Measurements from ENCODE around the gene LYZL2. TPM values are rescaled to one million over a fixed set of nuclear protein-coding genes. Genes with fewer than 3 reads are reported as not detected.
A peak's percentile ranks its signal among the peaks of the same experiment; 100 is the strongest.
"Not testable (repeated sequence)": the region's sequence is repeated elsewhere in the genome, so short reads cannot be mapped to it uniquely, and the experiment has no call there.

The LYZL2 gene
- total RNA-seq, 2 experiments from 2014 or later = not detected

DNA sequence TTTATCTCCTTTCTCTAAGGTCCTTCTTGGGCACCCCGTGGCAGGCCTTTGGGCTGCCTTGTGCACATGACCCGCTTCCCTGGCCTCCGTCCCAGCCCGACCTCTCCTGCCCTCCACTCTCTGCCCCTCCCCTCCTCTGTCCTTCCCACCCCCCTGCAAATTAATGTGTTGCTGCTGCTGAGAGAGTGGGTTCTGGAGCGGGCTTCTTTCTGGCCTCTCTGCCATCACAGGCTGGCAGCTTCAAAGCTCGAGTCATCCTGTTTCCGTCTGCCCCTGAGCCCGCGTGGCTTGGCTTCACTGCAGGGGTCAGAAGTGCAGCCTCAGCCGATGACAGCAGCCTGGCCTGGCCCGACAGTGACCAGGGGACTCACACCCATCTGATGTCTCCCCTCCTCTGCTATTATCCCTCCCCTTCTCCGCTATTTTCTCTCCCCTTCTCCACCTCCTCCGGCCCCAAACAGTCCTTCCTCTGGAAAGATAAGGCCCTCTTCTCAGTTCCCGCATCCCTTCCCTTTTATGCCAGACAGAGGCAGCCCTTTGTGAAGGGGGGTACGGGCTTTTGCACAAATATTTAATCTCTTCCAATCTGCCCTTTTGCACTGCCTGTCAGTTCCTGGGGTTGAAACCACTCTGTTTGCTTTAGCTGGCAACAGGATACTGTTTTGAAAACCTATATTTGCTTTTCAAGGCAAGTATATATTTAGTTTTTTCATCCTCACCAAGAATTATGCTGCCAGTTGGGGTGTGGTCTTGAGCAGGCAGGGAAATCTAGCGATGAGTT lies 24.0 kb downstream of the LYZL2 start:
- H3K36me3 Mint-ChIP-seq (ENCODE audit: low read depth); intact Hi-C loops (cut with DNase I, micrococcal nuclease); H3K4me1 Mint-ChIP-seq; H3K4me3 Mint-ChIP-seq; DNase-seq; ATAC-seq; H3K9me3 Mint-ChIP-seq (ENCODE audit: low read depth); H3K27ac Mint-ChIP-seq; H3K27me3 Mint-ChIP-seq: not testable (repeated sequence)
- CTCF ChIA-PET = interaction anchor here (0.6 to 3.1 kb wide), 6 partner anchors 10 to 265 kb away, joined by 3 to 15 read pairs (median 6); no protein-coding TSS in a partner anchor
- POLR2A ChIA-PET = interaction anchor here (0.6 kb wide), 1 partner anchor 22 kb away, joined by 4 read pairs; no protein-coding TSS in a partner anchor

DNA sequence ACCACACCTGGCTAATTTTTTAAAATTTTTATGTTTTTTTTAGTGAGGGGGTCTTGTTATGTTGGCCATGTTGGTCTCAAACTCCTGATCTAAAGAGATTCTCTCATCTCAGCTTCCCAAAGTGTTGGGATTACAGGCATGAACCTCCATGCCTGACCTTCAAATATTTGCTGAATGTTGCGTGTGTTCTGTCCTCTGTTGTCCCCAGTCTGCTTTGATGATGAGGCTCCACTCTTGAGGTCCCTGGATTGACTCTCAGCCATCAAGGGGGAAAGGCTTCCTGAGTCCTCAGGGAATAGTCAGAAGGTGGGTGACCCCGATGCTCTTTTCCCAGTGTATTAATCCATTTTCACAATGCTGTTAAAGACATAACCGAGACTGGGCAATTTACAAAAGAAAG lies 26.0 kb downstream of the LYZL2 start:
- no peak overlapping the region for H3K27ac Mint-ChIP-seq
- H3K4me3 Mint-ChIP-seq = no peak overlapping the region
- intact Hi-C loops (cut with DNase I, micrococcal nuclease) = no loop called here
- DNase-seq = no peak
- no peaks in the 10 kb centered on the region for H3K9me3 Mint-ChIP-seq (ENCODE audit: low read depth)
- H3K27me3 Mint-ChIP-seq = peaks cover 6% of the 10 kb centered on the region
- ATAC-seq = no peak
- H3K36me3 Mint-ChIP-seq (ENCODE audit: low read depth) = no peaks in the 10 kb centered on the region
- ChIA-PET POLR2A (no interaction called here), CTCF (interaction anchor here (0.6 to 2.1 kb wide), 6 partner anchors 12 to 330 kb away, joined by 3 to 11 read pairs (median 3); no protein-coding TSS in a partner anchor)
- no peaks in the 10 kb centered on the region for H3K4me1 Mint-ChIP-seq

- H3K4me3 Mint-ChIP-seq = no peak overlapping the region
- no peaks in the 10 kb centered on the region for H3K4me1 Mint-ChIP-seq
- CTCF ChIA-PET = interaction anchor here (0.6 to 2.1 kb wide), 3 partner anchors 12 to 330 kb away, joined by 3 to 11 read pairs (median 3); no protein-coding TSS in a partner anchor
- POLR2A ChIA-PET = no interaction called here
- intact Hi-C loops (cut with DNase I, micrococcal nuclease) = no loop called here
- ATAC-seq (no peak), DNase-seq (no peak)
- peaks cover 6% of the 10 kb centered on the region for H3K27me3 Mint-ChIP-seq
- H3K36me3 Mint-ChIP-seq (ENCODE audit: low read depth) = no peaks in the 10 kb centered on the region
- no peak overlapping the region for H3K27ac Mint-ChIP-seq
- no peaks in the 10 kb centered on the region for H3K9me3 Mint-ChIP-seq (ENCODE audit: low read depth)
Observed at GRCh38 chr10:30602747-30603146, 26.8 kb downstream of the LYZL2 start.

DNA sequence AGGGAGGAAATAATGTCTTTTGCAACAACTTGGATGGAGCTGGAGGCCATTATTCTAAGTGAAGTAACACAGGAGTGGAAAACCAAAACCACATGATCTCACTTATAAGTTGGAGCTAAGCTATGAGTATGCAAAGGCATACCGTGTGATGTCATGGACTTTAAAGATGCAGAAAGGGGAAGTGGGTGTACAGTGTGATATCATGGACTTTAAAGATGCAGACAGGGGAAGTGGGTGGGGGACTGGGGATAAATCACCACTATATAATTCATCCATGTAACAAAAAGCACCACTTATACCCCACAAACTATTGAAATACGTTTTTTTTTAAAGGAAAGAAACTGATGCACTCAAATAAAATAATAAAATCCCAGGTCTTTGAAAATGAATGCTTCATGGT lies 29.5 kb downstream of the LYZL2 start:
- DNase-seq (no peak), ATAC-seq (peak; percentile 53)
- Mint-ChIP-seq H3K9me3 (ENCODE audit: low read depth) (no peaks in the 10 kb centered on the region), H3K4me1 (no peaks in the 10 kb centered on the region), H3K27me3 (peaks cover 2% of the 10 kb centered on the region), H3K27ac (no peak overlapping the region), H3K36me3 (ENCODE audit: low read depth) (no peaks in the 10 kb centered on the region), H3K4me3 (no peak overlapping the region)
- intact Hi-C loops (cut with DNase I, micrococcal nuclease) = no loop called here
- ChIA-PET CTCF (interaction anchor here (1.5 to 3.6 kb wide), 2 partner anchors 9 to 18 kb away, joined by 12 to 13 read pairs; no protein-coding TSS in a partner anchor), POLR2A (no interaction called here)

- no peak overlapping the region for H3K4me3 Mint-ChIP-seq
- H3K9me3 Mint-ChIP-seq (ENCODE audit: low read depth) = no peaks in the 10 kb centered on the region
- ChIA-PET POLR2A (no interaction called here), CTCF (interaction anchor here (1.3 kb wide), 1 partner anchor 239 kb away, joined by 3 read pairs; no protein-coding TSS in a partner anchor)
- no peaks in the 10 kb centered on the region for H3K36me3 Mint-ChIP-seq (ENCODE audit: low read depth)
- no peak for ATAC-seq
- intact Hi-C loops (cut with DNase I, micrococcal nuclease) = no loop called here
- H3K27ac Mint-ChIP-seq = no peak overlapping the region
- H3K4me1 Mint-ChIP-seq = no peaks in the 10 kb centered on the region
- peaks cover 9% of the 10 kb centered on the region for H3K27me3 Mint-ChIP-seq
- DNase-seq = no peak
Observed at GRCh38 chr10:30598105-30598776, 31.3 kb downstream of the LYZL2 start.

- ATAC-seq; intact Hi-C loops (cut with DNase I, micrococcal nuclease); H3K27ac Mint-ChIP-seq; H3K27me3 Mint-ChIP-seq; CTCF ChIA-PET; POLR2A ChIA-PET; H3K9me3 Mint-ChIP-seq (ENCODE audit: low read depth); H3K4me3 Mint-ChIP-seq; H3K4me1 Mint-ChIP-seq; H3K36me3 Mint-ChIP-seq (ENCODE audit: low read depth); DNase-seq: not testable (repeated sequence)
Observed at GRCh38 chr10:30597433-30597824, 32.1 kb downstream of the LYZL2 start.

GRCh38 chr10:30596493-30597432 lies 32.8 kb downstream of the LYZL2 start:
- H3K27me3 Mint-ChIP-seq; H3K36me3 Mint-ChIP-seq (ENCODE audit: low read depth); H3K27ac Mint-ChIP-seq; H3K4me1 Mint-ChIP-seq; DNase-seq; H3K4me3 Mint-ChIP-seq; H3K9me3 Mint-ChIP-seq (ENCODE audit: low read depth); intact Hi-C loops (cut with DNase I, micrococcal nuclease); POLR2A ChIA-PET: not testable (repeated sequence)
- peak; percentile 69 for ATAC-seq
- CTCF ChIA-PET = interaction anchor here (1.4 kb wide), 1 partner anchor 14 kb away, joined by 4 read pairs; no protein-coding TSS in a partner anchor

DNA sequence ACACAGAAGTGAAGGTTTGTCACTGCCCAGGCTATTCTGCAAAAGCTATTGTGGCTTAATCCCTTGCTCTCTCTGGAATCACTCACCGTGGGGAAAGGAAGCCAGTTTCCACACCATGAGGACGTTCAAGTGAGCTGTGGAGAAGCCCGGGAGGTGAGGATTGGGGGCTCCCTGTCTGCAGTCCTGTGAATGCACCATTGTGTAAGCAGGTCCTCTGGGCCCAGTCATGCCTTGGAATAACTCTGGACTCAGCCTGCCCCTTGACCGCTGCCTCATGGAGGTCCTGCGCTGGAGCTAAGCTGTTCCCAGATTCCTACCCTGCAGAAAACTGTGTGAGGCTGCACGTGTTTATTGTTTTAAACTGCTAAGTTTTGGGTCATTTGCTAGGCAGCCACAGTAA lies 33.5 kb downstream of the LYZL2 start:
- H3K36me3 Mint-ChIP-seq (ENCODE audit: low read depth) = no peaks in the 10 kb centered on the region
- POLR2A ChIA-PET = no interaction called here
- no peak overlapping the region for H3K27ac Mint-ChIP-seq
- peaks cover 11% of the 10 kb centered on the region for H3K27me3 Mint-ChIP-seq
- no peaks in the 10 kb centered on the region for H3K9me3 Mint-ChIP-seq (ENCODE audit: low read depth)
- H3K4me1 Mint-ChIP-seq = no peaks in the 10 kb centered on the region
- ATAC-seq = no peak
- CTCF ChIA-PET = interaction anchor here (1.4 kb wide), 1 partner anchor 14 kb away, joined by 4 read pairs; no protein-coding TSS in a partner anchor
- DNase-seq = no peak
- no peak overlapping the region for H3K4me3 Mint-ChIP-seq
- intact Hi-C loops (cut with DNase I, micrococcal nuclease) = no loop called here

DNA sequence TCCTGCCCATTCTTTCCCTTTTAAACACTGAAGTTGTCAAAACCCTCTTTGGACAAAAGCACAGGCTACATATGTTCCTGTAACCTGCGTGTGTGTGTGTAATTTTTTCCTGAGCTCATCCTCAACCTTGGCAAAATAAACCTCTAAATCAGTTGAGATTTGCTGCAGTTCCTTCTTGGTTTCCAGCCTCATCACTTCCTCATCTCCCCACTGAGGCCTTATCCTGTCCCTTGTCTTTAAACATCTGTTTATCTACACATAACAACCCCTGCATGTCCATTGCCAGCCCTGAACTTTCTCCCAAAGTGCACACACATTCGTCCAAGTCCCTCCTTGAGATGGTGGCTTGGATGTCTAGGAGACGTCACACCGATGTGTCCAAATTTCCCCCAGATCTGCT lies 35.5 kb downstream of the LYZL2 start:
- Mint-ChIP-seq H3K9me3 (ENCODE audit: low read depth) (no peaks in the 10 kb centered on the region), H3K27ac (no peak overlapping the region), H3K27me3 (peaks cover 11% of the 10 kb centered on the region), H3K4me3 (no peak overlapping the region), H3K4me1 (no peaks in the 10 kb centered on the region), H3K36me3 (ENCODE audit: low read depth) (no peaks in the 10 kb centered on the region)
- ATAC-seq (no peak), DNase-seq (no peak)
- intact Hi-C loops (cut with DNase I, micrococcal nuclease) = no loop called here
- CTCF ChIA-PET = interaction anchor here (0.6 to 4.4 kb wide), 3 partner anchors 12 to 236 kb away, joined by 3 to 68 read pairs (median 4); no protein-coding TSS in a partner anchor
- POLR2A ChIA-PET = no interaction called here

GRCh38 chr10:30592770-30593169 lies 36.8 kb downstream of the LYZL2 start:
- H3K4me3 Mint-ChIP-seq; DNase-seq; H3K36me3 Mint-ChIP-seq (ENCODE audit: low read depth); intact Hi-C loops (cut with DNase I, micrococcal nuclease); ATAC-seq; H3K27ac Mint-ChIP-seq; H3K4me1 Mint-ChIP-seq; H3K9me3 Mint-ChIP-seq (ENCODE audit: low read depth): not testable (repeated sequence)
- ChIA-PET POLR2A (interaction anchor here (0.5 kb wide), 1 partner anchor 25 kb away, joined by 5 read pairs; no protein-coding TSS in a partner anchor), CTCF (interaction anchor here (0.9 to 4.4 kb wide), 4 partner anchors 10 to 200 kb away, joined by 3 to 73 read pairs (median 42); no protein-coding TSS in a partner anchor)
- peaks cover 11% of the 10 kb centered on the region for H3K27me3 Mint-ChIP-seq

- ChIA-PET CTCF (interaction anchor here (0.5 to 4.4 kb wide), 60 partner anchors 9 to 869 kb away, joined by 3 to 73 read pairs (median 4); no protein-coding TSS in a partner anchor), POLR2A (no interaction called here)
- Mint-ChIP-seq H3K9me3 (ENCODE audit: low read depth) (no peaks in the 10 kb centered on the region), H3K4me1 (no peaks in the 10 kb centered on the region), H3K4me3 (no peak overlapping the region), H3K36me3 (ENCODE audit: low read depth) (no peaks in the 10 kb centered on the region), H3K27me3 (peaks cover 11% of the 10 kb centered on the region), H3K27ac (no peak overlapping the region)
- intact Hi-C loops (cut with DNase I, micrococcal nuclease) = loop anchor here (1.0 to 2.0 kb wide), 4 partner anchors 56 to 592 kb away; no protein-coding TSS in a partner anchor
- DNase-seq (peak; percentile 57), ATAC-seq (peak; percentile 66)
Observed at GRCh38 chr10:30591249-30591670, 38.3 kb downstream of the LYZL2 start.
